ENCODE measurements around the gene NFATC2IP.

- TF ChIP-seq CTCF (IDR thresholded peaks at IDR 0.05; ENCODE audit: low read length) (no peak), EZH2phosphoT487 (IDR thresholded peaks at IDR 0.05; ENCODE audit: low read length) (no peak)
Observed at GRCh38 chr16:29009050-29009837, 58.5 kb downstream of the NFATC2IP start.

Data from MM.1S (cell line).